Stimulated activated CD4-positive, alpha-beta T cell treated with anti-CD3 and anti-CD28 coated beads, Interleukin-2, amount 100 ng/mL, for 24 hours (primary cell): ENCODE measurements around the gene RXRG.

ENCODE experiments used
- DNase-seq, 2 donors: peaks; one replicate each; pipeline ENCODE4 v3.0.0-alpha.2; 2020

Gene RXRG

DNA sequence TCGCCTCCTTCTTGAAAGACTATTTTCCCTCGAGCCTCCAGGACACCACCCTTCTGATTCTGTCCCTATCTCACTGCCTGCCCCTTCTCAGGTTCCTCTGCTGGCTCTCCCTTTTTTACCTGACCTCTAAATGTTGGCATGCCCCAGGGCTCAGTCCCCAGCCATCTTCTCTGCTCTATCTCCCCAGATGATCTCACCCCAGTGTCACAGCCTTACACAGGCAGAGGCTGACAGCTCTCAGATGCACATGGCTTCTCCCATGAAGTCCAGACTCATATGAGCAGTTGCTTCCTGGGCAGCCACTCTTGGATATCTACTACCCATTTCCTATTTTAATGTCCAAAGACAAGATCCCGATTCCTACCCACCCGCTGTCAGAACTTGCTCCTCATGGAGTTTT is 37.5 kb downstream of the RXRG start:
- no peak for DNase-seq

DNA sequence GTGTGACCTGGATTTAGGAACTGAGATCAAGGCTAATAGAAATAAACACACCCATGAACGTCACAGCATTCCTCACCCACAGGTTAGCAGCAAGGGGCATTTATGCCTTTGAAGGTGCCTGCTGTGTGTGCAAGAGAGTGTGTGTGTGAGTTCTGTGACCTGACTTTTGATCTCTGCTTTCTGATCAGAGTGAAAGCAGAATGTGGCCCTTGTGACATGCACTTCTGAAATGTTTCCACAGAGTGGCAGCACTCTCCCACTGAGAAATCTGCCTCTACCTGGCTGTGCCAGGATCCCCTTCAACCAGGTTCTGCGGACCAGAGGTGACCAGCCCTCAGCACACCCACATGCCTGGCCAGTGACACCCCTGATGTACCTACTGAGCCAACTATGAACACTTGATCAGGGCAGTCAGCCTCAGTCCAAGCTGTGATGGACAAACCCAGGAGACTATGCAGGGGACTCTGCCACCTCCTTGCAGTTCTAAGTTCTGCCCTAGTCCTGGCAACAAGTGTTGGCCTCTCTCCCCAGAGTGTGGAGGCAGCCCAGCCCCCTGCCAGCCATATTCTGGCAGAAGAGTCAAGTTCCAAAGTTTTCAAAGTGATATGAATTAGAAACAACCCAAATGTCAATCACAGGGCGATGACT is 41.0 kb downstream of the RXRG start:
- DNase-seq: peak; percentile 26 to 32

DNA sequence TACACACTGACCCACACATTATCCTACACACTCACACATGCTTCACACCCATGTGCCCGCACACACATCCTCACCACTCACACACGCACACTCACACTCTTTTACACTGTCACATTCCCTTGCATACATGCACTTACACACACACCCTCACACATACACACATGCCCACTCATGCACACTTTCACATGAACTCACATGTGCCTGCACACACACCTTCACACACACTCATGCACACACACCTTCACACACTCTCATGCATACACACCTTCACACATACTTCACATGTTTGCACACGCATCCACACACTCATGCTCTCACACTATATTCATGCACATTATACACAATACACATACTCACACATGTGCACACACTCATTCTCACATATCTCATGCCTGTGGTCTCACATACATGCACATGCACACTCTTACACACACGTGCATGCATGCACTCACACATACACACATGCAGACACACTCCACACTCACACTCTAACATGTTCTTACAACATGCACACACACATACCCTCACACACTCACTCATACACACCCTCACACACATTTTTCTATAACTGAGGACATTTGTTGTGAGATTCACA is 42.3 kb downstream of the RXRG start:
- no peak for DNase-seq

- DNase-seq: no peak
Observed at GRCh38 chr1:165397944-165398343, 47.0 kb downstream of the RXRG start.

DNA sequence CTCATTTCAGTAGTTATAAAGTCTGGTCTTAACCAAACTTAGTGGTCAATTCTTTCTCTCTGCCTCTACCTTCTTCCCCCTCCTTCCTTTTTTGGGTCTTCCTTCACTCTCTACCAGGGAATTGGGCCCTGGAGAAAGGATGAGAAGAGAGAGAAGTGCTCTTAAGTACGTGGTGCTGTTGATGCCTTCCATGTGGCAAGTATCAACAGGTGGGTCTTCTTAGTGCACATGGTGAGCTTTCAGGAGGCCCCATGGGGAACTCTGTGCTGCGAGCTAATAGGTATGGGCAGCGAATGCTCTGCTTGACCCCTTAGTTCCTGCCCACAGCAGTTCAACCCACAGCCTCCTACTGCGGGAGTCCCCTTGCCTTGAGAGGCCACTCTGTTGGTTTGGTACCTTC is 49.0 kb downstream of the RXRG start:
- DNase-seq: no peak

DNA sequence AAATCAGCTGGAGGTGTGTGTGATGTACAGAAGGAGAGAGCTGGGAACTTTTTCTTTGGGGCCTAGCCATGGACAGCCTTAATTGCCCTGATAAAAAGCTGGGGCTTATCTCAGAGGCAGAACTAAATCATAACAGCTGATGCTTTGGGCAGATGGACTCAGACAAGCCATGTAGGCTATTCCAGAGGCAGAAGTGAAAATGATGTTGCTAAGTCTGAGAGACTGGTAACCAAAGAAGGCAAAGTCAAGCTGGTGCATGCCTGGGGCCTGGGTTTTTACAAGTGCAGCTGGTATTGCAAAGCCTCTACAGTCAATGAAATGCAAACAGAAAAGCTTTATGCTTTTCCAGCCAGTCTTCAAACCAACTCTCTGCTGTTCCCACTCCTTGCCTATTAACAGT is 49.4 kb downstream of the RXRG start:
- no peak for DNase-seq

- peak; percentile 86 to 87 for DNase-seq
Observed at GRCh38 chr1:165392634-165393571, 52.0 kb downstream of the RXRG start.

DNA sequence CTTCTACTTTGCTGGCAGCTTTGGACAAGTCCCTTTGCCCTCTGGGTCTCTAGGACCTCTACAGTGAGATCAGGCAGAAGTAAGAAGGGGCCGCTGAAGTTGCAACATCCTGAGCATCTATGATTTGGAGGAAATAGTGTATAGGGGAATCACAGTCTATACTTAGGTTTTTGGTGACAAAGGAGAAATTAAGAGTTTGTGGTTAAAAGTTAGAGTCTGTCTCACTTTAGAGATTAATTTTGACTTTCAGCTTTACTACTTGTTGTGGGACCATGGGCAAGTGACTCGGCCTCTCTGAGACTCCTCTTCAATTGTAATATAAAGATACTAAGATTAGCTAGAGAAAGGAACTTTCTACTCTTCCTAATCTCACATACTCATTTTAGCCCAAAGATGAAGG is 55.3 kb downstream of the RXRG start:
- no peak for DNase-seq

DNA sequence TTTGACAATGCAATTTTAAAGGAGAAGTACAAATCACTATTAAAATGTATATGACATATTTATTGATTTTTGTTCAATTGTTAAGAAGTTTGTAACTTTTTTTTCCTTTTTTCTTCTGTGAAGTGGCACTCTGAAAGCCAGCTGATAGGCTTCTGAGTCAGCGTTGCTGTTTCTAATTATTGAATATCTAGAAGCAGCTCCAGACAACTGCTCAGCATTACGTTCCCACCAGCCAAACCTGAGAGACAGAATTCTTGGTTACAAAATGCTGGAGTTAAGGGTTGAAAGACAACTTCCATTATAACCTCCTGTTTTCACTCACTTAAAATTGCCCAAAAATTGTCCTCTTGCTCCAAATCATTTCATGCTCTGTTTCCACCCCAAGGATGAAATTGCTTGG is 57.0 kb downstream of the RXRG start:
- DNase-seq: no peak

DNA sequence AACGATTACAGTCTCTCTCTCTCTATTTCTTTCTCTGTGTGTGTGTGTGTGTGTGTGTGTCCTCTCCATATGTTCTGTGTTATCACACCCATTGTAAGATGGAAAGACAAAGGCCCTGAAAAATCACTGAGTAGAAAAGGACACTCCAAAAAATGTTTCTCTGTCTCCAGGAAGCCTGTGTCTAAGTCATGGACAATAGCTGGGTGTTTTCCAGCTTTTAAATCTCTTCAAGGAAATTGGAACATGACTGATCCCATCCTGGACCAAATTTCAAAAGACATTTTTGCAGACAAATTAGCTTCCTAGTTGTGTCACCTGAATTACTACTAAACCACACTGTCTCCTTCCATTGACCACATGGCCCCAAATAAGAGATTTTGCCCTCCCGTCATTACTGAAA is 57.4 kb downstream of the RXRG start:
- no peak for DNase-seq

GRCh38 chr1:165383599-165384405 is 61.1 kb downstream of the RXRG start:
- no peak for DNase-seq

- no peak for DNase-seq
Observed at GRCh38 chr1:165383067-165383466, 61.9 kb downstream of the RXRG start.

DNA sequence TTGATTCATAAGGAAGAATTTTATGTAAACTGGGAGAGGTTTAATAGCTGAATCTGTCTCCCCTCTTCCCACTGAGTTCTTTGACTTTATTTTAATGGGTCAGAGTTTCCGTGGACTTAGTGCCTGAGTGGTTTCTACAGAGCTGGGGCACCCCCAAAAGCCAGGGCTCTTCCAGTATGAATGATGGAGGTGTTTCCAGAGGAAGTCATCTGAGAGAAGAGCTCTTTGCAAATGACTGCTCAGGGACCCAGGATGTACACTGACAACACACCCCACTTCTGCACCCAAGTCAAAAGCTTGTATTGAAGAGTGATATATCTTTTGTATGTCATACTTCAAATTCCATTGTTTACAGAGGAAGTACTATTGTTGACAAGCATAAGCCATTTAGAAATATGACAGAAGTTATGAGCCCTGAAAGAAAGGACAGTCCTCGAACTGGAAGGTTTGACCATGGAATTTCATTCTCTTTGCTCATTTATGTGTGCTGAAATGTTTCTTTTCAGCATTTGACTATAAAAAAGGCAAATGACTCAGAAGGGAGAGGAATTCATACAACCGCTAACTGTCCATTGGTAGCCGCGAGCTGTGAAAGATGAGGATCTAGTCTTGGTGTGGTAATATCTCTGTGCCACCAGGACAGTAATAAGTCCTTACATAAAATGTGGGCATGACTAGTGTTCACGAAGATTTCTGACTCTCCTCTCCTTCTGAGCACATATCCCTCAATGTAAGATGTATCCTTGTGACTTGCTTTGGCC is 63.0 kb downstream of the RXRG start:
- DNase-seq: no peak

DNA sequence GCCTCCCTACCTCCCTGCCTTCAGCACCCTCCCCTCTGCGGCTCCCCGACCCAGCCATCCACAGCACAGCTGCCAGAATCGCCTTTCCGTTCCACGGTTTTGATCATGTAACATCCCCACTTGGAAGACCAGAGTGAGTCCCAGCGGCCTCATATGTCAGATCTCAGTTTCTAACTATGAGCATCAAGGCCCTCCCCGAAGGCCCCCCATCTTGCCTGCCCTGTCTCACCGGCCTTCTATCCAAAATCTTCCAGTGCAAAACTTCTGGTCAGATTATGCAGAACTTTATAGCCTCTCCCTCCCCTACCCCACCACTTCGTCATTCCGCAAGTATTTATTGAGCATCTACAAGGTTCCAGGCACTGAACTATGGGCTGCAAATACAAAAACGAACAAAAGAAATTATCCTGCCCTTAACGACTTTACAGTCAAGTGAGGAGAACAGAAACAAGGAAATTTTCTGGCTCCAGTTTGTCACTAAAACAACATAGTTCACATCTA is 68.1 kb downstream of the RXRG start:
- DNase-seq: no peak

DNA sequence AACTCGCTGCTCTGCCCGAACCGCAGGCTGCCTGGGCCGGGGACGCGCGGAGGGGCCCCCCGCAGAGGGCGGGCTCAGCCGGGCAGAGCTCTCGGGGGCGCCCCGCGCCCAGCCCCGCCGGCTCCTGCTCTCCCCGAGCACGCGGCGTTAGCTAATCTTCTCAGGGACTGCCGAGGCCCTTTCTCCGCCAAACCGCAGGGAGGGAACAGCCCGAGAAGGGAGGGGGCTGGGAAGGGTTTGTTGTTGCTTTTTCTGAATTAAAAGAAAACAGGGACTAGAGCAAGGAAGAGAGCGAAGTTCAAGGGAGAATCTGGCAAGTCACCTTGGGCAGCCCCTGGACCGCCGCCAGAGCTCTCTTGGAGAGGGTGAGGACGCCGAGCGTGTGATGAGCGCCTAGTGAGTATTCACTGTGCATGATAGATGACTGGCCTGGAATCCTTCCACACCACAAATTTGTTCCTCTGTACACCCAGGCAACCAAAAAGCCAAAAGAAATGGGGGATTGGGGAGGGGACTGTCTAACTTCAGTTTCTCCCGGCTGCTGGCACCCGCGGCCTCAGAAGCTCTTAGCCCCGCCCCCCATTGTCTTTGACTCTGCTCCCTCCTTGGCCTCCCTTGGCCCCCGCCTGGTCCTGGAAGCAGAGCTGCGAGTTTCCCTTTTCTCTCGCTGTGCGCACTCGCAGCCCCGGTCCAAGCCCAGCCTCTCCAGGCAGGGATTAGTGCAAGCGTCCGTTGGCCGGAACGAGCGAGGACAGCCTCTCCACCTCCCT is 68.7 kb downstream of the RXRG start:
- peak; percentile 38 to 50 for DNase-seq

GRCh38 chr1:165375623-165376022 is 69.3 kb downstream of the RXRG start:
- DNase-seq: no peak

DNA sequence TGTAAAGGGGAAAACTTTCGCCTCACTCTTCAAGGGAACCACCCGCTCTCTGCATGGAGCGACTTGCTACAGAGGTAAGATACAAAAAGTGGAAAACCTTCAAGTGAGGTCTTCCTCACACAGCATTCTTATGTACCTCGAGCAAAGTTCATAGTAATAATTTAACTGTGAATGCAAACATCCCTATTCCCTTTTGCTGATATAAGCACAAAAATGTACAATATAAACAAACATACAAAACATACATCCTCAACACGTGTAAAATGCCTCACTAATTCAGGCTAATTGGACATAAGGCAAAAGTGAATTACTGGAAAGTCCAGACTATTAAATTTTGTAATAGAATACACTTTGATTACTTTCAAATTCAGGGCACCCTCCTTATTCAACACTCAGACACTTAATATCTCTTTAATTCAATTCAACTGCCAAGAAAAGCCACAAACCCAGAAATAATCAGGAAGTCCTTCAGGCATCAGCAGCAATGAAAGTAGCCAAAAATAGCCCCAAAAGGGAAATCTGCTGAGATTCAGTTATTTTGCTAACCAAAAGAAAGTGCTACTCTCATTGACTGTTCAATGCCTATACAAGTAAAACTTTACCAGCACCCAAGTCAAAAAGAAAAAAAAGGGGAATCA is 73.2 kb downstream of the RXRG start:
- no peak for DNase-seq

DNA sequence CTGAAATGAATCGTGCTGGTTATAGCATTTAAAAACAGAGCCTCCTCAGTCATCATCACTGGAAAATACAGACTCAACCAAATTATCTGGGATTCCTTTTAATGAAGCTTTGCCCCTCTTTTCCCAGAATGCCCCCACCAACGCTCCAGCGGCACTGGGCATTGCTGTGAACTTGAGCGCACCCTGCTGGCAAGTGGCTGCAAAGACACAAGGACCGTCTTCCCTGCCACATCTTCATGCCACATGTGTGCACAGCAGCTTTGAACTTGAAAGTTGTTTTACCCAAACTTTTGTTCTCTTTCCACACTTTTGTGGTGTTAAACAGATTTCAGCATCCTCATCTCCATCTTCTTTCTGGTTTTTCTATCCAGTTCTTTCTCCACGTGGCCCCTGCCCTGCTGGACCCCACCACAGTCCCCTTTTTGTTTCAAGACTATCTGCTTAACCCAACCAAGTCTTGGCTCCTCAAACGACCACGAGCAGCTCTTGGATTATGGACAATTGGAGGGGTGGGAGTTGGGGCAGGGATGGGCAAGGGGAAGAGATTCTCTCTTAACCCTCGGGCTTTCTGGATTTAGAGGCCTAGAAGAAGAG is 75.6 kb downstream of the RXRG start:
- DNase-seq: peak; percentile 63 to 73

DNA sequence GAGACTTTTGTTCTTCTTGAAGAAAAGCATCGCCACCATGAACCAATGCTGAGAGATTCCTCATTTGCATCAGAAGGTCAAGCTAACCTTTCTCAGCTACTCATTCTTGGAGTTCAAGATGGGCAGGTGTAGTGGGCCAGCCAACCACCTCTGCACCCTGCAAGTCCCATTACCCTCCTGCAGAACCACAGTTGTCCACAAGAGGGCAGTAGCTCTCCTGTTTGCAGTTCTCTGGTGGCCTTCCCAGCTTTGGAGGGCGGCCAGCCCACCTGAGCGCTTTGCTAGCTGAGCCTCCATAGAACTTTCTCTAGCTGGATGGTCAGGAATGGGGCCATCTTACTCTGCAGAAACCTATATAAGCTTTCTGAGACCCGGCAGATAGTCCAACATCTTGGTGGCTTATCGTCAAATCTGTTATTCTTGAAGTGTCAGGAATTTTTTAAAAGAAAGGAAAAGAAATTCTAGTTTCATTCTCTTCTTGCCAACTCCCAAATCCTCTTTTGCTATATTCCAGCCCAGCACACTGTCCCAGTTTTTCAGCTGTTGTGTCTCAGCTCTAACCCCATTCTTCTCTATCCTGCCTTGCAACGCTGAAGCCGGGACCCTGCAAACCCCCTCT is 77.4 kb downstream of the RXRG start:
- peak; percentile 87 to 88 for DNase-seq

- DNase-seq: no peak
Observed at GRCh38 chr1:165365341-165365740, 79.6 kb downstream of the RXRG start.
